ENCODE data around the gene DTNBP1.

DNA sequence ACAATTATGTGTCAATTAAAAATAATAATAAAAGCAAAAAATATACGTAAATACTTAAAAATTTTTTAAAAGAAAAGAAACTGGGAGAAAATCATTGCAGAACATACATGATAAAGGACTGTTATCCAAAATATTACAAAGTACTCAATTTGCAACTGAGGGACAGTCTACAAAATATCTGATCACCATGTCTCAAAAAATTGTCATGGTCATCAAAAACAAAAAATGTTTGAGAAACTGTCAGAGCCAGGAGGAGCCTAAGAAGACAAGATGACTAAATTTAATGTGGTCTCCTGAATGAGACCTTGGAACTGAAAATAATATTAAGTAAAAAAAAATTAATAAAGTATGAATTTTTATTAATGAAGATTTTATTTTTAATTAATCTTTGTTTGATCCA is 43.5 kb downstream of the DTNBP1 start:
- no peak for TF ChIP-seq EZH2 (IDR thresholded peaks at IDR 0.05; ENCODE audit: insufficient read depth, poor library complexity, severe bottlenecking)
- TF ChIP-seq EZH2phosphoT487 (IDR thresholded peaks at IDR 0.05; ENCODE audit: insufficient read depth, low read depth): no peak

Data from GM23248 (cell line).